H1 (cell line): ENCODE results near the gene CAMK2D.

Experiments used
- EZH2 ChIP-seq: fragments of 200-600 bp; sonication (generic); IDR thresholded peaks from 2 replicates; pipeline ENCODE4 v1.7.1; 2012; ENCODE audit warnings: low read depth, mild to moderate bottlenecking, moderate library complexity, low read length, inconsistent platforms; ENCODE audit not compliant: severe bottlenecking
- NRF1 ChIP-seq: IDR thresholded peaks from 2 replicates; pipeline ENCODE4 v1.6.1; 2011; ENCODE audit warnings: mild to moderate bottlenecking, low read depth, low read length, improper control_type of control experiment
- SP4 ChIP-seq: IDR thresholded peaks from 2 replicates; pipeline ENCODE4 v1.6.1; 2012; ENCODE audit warnings: low read length, inconsistent platforms
- ZNF274 ChIP-seq: IDR thresholded peaks from 2 replicates; pipeline ENCODE4 v1.7.0; 2012; ENCODE audit warnings: low read length, borderline replicate concordance; ENCODE audit errors: extremely low read depth
- TF ChIP-seq, protein P1 (sequence below): IDR thresholded peaks from 2 replicates; pipeline ENCODE4 v1.6.1; 2012; ENCODE audit warnings: inconsistent platforms
- TF ChIP-seq, protein P2 (sequence below): IDR thresholded peaks from 2 replicates; pipeline ENCODE4 v1.6.1; 2012; ENCODE audit warnings: low read length, inconsistent platforms

DNA sequence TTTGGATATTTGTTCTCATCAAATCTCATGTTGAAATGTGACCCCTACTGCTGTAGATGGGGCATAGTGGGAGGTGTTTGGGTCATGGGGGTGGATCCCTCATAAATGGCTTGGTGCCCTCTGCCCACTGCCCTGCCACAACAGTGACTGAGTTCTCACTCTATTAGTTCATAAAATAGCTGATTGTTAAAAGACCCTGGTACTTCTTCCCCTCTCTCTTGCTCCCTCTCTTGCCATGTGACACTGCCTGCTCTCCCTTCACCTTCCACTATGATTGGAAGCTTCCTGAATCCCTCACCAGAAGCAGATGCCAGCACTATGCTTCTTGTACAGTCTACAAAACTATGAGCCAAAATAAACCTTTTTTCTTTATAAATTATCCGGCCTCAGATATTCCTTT is 182.2 kb downstream of the CAMK2D start:
- TF ChIP-seq NRF1 (no peak), ZNF274 (no peak), EZH2 (no peak), SP4 (no peak)
- TF ChIP-seq, protein P1, sequence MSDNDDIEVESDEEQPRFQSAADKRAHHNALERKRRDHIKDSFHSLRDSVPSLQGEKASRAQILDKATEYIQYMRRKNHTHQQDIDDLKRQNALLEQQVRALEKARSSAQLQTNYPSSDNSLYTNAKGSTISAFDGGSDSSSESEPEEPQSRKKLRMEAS, result no peak
- TF ChIP-seq, protein P2, sequence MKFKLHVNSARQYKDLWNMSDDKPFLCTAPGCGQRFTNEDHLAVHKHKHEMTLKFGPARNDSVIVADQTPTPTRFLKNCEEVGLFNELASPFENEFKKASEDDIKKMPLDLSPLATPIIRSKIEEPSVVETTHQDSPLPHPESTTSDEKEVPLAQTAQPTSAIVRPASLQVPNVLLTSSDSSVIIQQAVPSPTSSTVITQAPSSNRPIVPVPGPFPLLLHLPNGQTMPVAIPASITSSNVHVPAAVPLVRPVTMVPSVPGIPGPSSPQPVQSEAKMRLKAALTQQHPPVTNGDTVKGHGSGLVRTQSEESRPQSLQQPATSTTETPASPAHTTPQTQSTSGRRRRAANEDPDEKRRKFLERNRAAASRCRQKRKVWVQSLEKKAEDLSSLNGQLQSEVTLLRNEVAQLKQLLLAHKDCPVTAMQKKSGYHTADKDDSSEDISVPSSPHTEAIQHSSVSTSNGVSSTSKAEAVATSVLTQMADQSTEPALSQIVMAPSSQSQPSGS, result no peak
